HG02678 (cell line): Measurements from ENCODE around the gene ORC5.
"Not testable (repeated sequence)": the region's sequence is repeated elsewhere in the genome, so short reads cannot be mapped to it uniquely, and the experiment has no call there.

Source experiments
- ATAC-seq: cut with Tn5 transposase; IDR thresholded peaks from one replicate; pipeline ENCODE4 v1.9.1; 2021; ENCODE audit warnings: mild to moderate bottlenecking, moderate library complexity; ENCODE audit not compliant: unreplicated experiment

Gene ORC5

DNA sequence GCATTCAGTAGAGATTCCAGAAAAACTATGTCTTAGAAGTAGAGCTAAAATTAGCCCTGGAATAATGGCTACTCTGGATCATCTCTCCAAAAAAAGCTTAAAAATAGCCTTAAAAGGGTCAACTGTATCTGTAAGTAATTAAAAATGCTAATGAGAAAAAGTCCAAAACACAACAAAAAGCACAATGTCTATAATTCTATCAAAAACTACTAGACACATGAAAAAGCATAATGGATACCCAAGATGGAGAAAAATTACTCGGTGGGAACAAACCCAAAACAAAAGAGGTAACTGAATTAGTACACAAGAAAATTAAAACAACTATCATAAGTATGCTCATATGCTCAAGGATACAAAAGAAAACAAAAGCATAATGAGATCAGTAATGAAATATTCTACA, 15.4 kb downstream of the ORC5 start:
- ATAC-seq = no peak

DNA sequence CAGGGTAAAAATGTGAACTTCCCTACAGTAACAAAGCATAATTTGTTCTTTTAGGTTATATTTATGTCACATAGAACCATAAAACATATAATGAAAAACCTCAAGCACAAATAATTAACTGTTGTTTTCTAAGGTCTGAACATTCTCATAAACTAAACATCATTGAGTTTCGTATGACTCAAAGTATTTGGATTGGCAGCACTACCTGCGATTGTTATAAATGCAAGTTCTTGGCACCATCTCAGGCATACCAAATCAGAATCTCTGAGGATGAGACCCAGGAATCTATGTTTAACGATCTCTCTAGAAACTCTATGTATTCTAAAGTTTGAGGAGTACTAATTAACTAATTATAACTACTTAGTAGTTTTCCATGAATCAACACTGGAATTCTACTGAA, 22.5 kb downstream of the ORC5 start:
- no peak for ATAC-seq

DNA sequence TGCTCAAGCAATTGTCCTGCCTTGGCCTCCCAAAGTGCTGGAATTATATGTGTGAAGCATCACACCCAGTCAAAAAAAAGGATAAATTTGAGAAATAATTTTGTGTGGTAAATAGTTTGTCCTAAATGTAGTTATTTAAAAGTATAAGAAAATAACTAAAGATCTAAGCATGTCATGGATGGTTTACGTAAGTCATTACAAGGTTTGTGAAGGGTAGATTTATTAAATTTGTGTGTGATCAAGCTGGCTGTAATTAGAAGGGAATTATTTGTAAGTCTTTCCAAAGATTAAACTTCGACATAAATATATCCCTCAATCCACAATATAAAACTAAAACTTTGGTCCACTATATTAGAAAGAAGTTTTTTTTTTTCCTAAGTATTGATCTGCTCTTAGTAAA, 28.6 kb downstream of the ORC5 start:
- ATAC-seq = no peak

DNA sequence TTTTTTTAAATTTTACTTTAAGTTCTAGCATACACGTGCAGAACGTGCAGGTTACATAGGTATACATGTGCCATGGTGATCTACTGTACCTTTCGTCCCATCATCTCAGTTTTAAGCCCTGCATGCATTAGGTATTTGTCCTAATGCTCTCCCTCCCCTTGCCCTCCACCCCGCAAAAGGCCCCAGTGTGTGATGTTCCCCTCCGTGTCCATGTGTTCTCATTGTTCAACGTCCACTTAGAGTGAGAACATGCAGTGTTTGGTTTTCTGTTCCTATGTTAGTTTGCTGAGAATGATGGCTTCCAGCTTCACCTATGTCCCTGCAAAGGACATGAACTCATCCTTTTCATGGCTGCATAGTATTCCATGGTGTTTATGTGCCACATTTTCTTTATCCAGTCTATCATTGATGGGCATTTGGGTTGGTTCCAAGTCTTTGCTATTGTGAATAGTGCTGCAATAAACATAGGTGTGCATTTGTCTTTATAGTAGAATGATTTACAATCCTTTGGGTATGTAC, 30.2 kb downstream of the ORC5 start:
- not testable (repeated sequence) for ATAC-seq

DNA sequence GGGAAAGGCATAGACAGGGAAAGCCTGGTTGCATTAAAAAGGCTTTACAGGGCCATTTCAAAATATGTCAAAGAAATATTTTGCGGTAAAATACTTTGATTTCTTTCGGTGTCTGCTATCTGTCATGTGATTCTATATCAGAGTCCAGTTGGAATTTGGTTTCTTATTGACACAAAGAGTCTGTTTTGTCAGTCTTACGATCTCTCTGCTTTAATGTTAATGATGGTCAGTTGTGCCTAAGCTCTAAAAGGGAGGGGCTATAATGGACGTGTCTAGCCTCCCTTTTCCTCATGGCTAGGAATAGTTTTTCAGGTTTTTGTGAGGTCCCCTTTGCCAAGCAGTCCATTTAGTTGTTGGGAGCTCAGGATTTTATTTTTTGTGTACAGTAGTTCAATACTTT, 31.5 kb downstream of the ORC5 start:
- ATAC-seq = no peak

DNA sequence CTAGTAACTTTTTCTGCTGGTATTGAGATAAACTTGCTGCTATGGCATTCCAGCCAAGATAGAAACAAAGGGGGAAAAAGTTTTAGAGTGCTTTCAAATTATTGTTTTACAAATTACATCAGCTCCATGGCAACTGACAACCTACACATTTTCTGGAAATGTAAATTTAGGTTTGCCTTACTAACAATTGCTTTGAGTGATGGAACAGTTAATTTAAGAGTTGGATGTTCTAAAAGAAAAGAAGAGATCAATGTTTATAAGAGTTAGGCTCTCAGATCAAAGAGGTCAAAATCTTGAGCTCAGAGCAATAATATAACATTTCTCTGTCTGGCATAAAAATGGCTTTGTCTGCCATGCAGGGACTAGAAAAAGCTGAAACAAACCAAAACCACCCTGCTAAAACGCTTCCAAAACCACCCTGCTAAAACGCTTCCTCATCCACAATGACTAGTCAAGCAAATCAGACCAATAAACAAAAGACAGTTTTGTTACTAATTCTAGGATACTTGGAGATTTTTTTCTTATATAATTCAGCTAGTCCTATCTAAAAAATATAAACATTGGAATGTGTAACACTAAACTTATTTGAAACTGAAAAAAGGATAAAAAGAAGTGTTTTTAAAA, 32.3 kb downstream of the ORC5 start:
- ATAC-seq = no peak

DNA sequence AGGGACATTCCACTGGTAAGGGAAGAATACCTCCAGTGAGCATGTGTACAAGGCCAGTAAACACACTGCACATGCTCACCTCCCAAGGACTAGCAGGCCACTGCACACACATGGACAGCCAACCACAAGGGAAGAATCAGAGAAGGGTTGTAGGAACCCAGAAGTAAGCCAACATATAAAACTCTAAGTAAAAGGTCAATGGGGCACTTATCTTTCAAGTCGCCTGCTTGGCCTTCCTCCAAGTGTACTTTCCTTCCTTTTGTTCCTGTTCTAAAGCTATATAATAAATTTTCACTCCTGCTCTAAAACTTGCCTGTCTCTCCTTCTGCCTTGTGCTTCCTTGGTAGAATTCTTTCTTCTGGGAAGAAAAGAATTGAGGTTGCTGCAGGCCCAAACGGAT, 33.0 kb downstream of the ORC5 start:
- no peak for ATAC-seq

DNA sequence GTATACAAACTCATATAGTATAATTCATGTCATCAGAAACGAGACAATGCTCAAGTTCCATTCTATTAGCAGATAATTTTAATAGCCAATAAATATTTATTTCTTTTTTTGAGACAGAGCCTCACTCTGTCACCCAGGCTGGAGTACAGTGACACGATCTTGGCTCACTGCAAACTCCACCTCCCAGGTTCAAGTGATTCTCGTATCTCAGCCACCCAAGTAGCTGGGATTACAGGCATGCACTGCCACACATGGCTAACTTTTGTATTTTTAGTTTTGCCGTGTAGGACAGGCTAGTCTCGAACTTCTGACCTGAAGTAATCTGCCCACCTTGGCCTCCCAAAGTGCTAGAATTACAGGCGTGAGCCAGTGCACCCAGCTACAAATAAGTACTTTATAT, 45.7 kb downstream of the ORC5 start:
- no peak for ATAC-seq

DNA sequence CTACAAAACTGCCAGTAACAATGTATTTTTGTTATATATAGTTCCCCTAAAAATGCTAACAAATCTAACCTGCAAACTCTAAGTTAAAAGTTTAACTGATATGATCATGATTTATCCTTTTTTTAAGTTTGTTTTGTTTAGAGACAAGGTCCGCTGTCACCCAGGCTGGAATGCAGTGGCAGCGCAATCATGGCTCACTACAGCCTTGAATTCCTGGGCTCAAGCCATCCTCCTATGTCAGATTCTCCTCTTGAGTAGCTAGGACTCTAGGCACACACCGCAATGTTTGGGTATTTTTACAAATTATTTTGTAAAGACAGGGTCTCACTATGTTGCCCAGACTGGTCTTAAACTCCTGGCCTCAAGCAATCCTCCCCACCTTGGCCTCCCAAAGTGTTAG, 46.6 kb downstream of the ORC5 start:
- ATAC-seq = no peak

DNA sequence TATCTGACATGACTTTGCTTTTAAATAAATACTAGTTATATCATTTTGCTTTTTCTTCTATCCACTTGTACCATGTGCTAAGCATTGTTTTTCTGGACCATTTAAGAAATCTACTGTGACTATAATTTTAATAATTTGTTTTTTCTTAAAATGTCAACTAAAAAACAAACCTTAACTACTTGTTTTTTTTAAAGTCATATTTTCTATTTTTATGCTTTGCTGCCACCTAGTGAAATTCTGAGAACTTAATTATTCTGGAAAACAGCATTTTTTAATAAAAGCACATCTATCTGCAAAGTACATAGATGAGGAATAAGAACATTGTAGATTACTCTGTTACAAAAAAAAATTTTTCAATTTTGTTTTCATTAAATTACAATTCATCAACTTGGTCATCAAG, 47.4 kb downstream of the ORC5 start:
- no peak for ATAC-seq

DNA sequence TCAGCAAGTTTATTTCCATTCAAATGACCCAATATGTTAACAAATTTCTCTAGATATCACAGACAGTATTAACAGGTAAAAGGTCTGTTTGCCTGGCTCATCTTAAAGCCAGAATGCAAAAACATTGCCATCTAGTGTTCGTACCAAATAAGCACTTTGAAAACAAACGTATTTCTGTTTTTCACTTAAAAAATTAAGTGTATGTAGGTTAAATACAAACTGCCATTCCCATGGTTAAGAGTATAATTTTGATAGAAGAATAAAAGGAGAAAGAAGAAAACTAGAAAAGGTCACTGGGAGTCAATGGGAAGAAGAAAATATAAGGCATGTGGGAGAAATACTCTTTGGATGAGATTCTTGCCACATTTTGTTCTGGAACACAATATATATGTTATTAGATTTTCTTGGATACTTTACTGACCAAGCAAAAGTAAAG, 51.0 kb downstream of the ORC5 start:
- no peak for ATAC-seq

DNA sequence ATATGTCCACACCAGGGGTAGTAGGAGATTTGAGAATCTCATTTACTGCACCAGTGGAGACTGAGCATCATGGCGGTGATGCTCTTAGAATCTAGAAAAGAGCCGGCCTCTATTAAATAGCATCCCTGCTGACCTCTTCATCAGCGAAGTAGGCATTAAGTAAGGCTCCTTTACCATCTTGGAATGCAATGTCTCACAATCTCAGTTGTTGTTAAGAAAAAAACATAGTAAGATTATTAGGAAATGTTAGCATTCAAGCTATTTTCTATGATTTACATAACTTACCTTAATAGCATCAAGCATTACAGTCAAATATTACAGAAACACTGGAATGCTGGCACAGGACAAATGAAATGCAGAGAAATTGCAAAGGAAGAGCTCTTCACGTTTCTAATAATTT, 54.5 kb downstream of the ORC5 start:
- ATAC-seq = no peak

DNA sequence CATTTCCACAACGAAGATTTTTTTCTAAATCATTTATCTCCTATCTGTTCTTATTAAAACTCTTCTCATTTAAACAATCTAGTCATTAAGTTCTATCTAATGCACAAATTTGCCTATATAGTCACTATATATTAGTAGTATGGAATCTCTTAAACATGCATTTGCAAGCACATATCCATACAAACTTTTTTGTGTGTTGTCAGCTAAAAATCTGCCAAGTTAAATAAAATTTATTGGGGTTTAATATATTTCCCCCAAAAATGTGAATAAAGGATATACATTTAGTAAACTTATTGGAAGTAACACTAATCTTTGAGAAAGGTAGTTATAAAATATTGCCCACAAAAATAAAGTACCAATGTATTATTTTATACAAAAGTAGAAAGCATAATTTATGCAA, 55.3 kb downstream of the ORC5 start:
- no peak for ATAC-seq

DNA sequence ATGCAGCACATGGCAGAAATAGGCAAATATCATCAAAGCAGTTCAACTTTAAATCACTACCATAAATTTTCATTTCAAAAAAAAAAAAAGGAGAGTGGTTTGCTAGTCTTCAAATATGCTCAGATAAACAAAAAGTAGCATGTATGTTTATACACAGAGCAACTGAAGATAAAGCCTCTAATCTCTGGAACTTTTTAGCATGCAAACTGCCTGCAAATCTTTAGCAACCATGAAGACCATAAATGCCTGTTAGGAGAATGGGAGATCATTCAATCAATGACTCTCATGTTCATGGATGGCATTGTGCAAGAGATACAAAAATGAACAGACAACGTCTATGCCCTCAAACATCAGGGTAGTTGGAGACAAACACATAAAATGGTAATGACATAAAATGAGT, 57.3 kb downstream of the ORC5 start:
- ATAC-seq = no peak

DNA sequence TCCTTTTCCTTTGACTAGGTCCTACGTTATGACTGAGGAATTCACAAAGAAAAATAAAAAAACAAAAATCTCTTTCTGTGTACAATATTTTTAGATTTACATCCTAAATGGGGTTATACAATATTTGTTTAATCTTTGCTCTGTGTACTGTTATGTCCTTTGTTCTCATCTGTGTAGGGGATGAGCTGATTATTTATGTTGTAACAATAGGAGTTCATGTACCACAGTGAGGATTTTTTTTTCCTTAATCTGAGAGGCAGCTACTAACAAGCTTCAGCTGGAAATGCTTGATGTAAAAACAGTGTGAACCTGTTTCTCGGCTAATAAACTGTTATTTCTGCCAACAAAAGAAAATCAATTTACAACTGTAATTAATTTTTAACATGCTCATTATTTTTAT, 58.0 kb downstream of the ORC5 start:
- no peak for ATAC-seq

DNA sequence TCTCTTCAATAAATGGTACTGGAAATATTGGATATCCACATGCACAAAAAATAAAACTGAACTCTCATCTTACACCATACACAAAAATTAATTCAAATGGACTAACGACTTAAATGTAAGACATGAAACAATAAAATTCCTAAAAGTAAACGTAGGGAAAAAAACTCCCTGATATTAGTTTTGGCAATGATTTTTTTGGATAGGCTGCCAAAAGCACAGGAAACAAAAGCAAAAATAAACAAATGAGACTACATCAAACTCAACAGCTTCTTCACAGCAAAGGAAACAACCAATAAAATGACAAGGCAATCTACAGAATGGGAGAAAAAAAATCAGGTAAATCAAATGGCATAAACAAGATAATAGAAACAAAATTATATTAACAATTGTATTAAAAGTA, 65.7 kb downstream of the ORC5 start:
- no peak for ATAC-seq

DNA sequence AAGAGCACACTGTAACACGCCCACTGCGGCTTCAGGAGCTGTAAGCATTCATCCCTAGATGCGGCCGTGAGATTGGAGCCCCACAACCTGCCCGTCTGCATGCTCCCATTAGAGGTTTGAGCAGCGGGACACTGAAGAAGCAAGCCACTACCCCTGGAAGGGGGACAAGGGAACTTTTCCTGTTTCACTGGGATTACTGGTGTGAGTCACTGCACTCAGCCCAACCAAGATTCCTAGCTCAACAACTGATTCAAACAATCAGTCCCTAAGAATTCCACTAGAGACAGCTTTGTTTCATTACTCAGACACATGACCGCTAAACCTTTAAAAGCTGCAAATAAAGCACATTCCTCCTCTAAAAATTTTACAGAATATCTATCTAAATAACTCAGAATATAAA, 69.8 kb downstream of the ORC5 start:
- no peak for ATAC-seq

DNA sequence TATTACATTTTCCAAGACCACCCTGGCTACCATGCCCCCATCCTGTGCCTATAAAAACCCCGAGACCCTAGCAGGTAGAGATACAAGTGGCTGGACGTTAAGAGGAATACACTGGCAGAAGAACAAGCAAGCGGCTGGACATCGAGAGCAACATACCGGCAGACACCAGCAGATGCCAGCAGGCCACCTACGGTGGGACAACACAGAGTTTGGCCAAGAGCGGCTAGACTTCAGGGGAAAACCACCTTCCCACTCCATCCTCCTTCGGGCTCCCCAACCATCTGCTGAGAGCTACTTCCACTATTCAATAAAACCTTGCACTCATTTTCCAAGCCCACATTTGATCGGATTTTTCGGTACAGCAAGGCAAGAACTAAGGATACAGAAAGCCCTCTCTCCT, 70.3 kb downstream of the ORC5 start:
- ATAC-seq = no peak

DNA sequence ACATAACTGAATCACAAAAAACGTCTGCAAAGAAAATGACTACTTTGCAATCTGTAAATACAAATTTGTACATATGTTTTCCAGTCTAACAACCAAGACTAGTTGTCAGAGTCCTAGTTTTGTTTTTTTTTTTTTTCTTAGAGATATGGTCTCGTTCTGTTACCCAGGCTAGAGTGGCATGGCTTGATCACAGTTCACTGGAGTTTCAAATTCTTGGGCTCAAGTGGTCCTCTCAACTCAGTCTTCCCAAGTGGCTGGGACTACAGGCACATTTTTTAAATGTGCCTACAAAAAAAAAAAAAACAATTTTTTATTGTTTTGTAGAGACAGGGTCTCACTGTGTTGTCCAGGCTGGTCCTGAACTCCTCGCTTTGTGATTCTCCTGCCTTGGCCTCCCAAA, 70.8 kb downstream of the ORC5 start:
- no peak for ATAC-seq

DNA sequence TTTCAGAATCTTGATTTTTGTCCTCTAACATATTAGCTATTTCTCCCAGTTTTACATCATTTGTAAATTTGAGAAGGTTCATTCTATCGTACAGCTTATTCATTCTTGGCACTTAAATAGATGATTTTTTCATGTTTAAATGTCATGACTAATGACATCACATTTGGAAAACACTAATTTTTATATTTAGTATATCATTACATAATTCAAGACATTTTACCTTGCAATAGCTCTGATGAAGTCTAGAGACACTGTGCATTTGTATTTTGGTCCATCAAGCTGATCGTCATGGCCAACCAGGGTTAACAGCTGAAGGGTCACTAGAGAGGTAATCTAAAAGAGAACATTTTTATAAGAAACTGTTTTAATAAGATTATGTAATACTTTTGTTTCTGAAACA, 71.3 kb downstream of the ORC5 start:
- no peak for ATAC-seq

DNA sequence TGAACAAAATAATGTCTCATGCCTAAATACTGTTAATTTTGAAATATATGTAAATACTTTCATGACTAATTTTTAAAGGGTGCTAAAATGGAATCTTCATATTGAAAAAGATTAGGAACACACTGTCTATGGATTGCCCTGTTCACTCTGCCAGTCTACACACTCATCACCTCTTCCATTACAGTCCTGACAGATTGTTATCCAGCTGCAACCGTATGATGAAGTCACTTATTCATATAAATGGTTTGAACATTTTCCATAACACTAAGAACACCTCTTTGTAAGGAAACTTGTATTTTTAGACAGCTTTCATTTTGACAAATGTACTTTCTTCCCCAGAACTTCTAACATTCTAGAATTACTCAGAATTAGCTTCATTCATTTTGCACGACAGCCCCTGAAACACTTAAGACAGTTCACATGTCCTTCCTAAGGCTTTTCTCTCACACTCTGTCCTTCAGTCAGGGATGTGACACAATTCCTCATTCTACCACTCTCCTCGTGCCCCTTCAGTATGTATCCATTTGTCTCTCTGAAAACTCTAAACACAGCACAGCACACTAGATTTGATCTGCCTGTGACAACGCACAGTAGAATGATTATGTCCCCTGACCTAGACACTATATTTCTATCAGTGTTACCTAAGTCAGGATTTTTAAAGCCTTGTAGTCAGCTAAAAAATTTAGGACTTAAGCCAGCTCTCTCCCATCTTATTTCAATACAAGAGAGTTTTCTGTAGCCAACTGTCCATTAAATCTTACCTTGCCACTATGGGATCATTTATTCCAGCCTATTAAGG, 71.9 kb downstream of the ORC5 start:
- no peak for ATAC-seq

DNA sequence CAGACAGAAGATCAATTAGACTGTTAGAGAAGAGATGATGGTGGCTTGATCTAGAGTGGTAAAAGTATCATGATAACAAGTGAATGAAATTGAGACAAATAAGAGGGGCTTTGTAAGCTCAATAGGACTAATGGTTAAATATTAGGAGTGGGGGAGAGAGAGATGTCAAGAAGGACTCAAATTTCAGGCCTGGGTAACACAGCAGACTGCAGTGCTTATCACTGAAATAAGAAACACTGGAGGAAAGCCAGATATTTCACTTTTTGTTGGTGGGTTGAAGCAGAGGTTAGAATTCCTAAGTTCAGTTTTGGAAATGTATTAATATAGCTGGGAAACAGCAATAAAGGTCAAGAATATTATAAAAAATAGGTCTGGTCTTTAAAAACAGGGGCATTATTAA, 74.6 kb downstream of the ORC5 start:
- no peak for ATAC-seq

DNA sequence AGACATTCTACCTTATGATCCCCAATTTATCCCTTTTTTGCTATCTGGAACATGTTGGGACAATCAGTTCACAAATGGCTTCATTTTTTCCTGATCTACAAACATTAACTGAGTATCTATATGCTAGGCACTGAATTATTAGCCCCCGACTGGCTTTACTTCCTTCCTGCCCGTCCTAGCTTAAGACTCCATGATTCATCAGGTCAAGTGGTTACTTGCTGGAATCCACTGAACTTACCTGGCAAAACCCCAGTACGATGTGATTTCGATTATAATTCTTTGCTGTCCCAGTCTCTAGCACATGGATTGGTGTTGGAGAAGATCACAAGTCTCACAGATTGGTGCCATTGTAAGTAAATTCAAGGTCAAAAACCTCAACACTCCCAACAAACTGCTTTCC, 77.1 kb downstream of the ORC5 start:
- ATAC-seq = no peak
